Smooth muscle cell (in vitro differentiated cells): Measurements from ENCODE around the gene HAAO. TPM values are rescaled to one million over a fixed set of nuclear protein-coding genes. Genes with fewer than 3 reads are reported as not detected.

Source experiments
- DNase-seq: peaks from one replicate; lab custom pipeline; 2025; ENCODE audit not compliant: unreplicated experiment; lab: John Stamatoyannopoulos, UW
- H2AFZ ChIP-seq: fragments of 200-600 bp; sonication (generic); 2 replicates; pipeline ENCODE4 v1.6.0; 2016; ENCODE audit warnings: antibody characterized with exemption, low read depth, mild to moderate bottlenecking
- H3F3A ChIP-seq: fragments of 200-600 bp; sonication (generic); 2 replicates; pipeline ENCODE4 v1.6.0; 2017; ENCODE audit warnings: antibody characterized with exemption, low read depth
- H3K27ac ChIP-seq: fragments of 200-600 bp; sonication (generic); 2 replicates; pipeline ENCODE4 v1.5.1; 2016; ENCODE audit warnings: low read depth, mild to moderate bottlenecking
- H3K27me3 ChIP-seq: fragments of 200-600 bp; sonication (generic); 2 replicates; pipeline ENCODE4 v1.6.1; 2016; ENCODE audit warnings: low read depth, mild to moderate bottlenecking
- H3K36me3 ChIP-seq: fragments of 200-600 bp; sonication (generic); 2 replicates; pipeline ENCODE4 v1.5.1; 2016; ENCODE audit warnings: low read depth
- H3K4me1 ChIP-seq: fragments of 200-600 bp; sonication (generic); 2 replicates; pipeline ENCODE4 v1.5.1; 2016; ENCODE audit warnings: low read depth
- H3K4me2 ChIP-seq: fragments of 200-600 bp; sonication (generic); 2 replicates; pipeline ENCODE4 v1.6.0; 2016; ENCODE audit warnings: mild to moderate bottlenecking
- H3K4me3 ChIP-seq: fragments of 200-600 bp; sonication (generic); 2 replicates; pipeline ENCODE4 v1.5.1; 2016; ENCODE audit warnings: mild to moderate bottlenecking
- H3K79me2 ChIP-seq: fragments of 200-600 bp; sonication (generic); 2 replicates; pipeline ENCODE4 v1.6.0; 2016; ENCODE audit warnings: low read depth, mild to moderate bottlenecking
- H3K9ac ChIP-seq: fragments of 200-600 bp; sonication (generic); 2 replicates; pipeline ENCODE4 v1.6.0; 2016; ENCODE audit warnings: low read depth
- H3K9me3 ChIP-seq: fragments of 200-600 bp; sonication (generic); replicated peaks from 2 replicates; pipeline ENCODE4 v1.5.1; 2016; ENCODE audit warnings: low read depth
- H4K20me1 ChIP-seq: fragments of 200-600 bp; sonication (generic); 2 replicates; pipeline ENCODE4 v1.6.0; 2016; ENCODE audit warnings: low read depth
- CTCF ChIP-seq: fragments of 200-600 bp; sonication (generic); IDR thresholded peaks from 2 replicates; pipeline ENCODE4 v1.5.1; 2017; ENCODE audit warnings: borderline replicate concordance, mild to moderate bottlenecking, antibody characterized with exemption; ENCODE audit not compliant: insufficient read depth, poor library complexity, severe bottlenecking
- WGBS: methylation state at CpG from one replicate; pipeline ENCODE4 v1.1.7; 2016; ENCODE audit warnings: low lambda C conversion rate; 5-methylcytosine and 5-hydroxymethylcytosine counted together
- polyA plus RNA-seq: library from polyadenylated mRNA; unstranded; fragments of >200 nt; fragmentation: Nextera tagmentation; extraction: Ambion mirVana; gene quantifications from 2 replicates; pipeline ENCODE4 v1.2.1, GENCODE V29; 2016
- total RNA-seq: library from RNA; depleted of rRNA; stranded (reverse); fragments of >200 nt; gene quantifications from 2 replicates; pipeline ENCODE4 v1.2.3, GENCODE V29; 2014

The HAAO gene
- total and polyA plus RNA-seq, 2 experiments from 2014 or later = 4.5 to 10.3 TPM

GRCh38 chr2:42791606-42792005 is 777 bp downstream of the HAAO start:
- Histone ChIP-seq H3K27ac (no peak overlapping the region), H3K9me3 (no peaks in the 10 kb centered on the region), H3K79me2 (peaks cover 5% of the 10 kb centered on the region), H3K36me3 (no peaks in the 10 kb centered on the region), H3K4me2 (peak overlapping the region; percentile 91), H4K20me1 (no peaks in the 10 kb centered on the region), H2AFZ (no peak overlapping the region), H3K9ac (no peak overlapping the region), H3K4me3 (peak overlapping the region; percentile 61), H3K4me1 (peaks cover 11% of the 10 kb centered on the region), H3K27me3 (no peaks in the 10 kb centered on the region), H3F3A (peaks cover 13% of the 10 kb centered on the region)
- WGBS = 94% methylated on average over 4 of the region's 4 CpGs
- TF ChIP-seq CTCF = no peak
- no peak for DNase-seq

GRCh38 chr2:42789751-42790150 is 2.6 kb downstream of the HAAO start:
- no peak overlapping the region for H3K4me2 ChIP-seq
- H3K36me3 ChIP-seq = no peaks in the 10 kb centered on the region
- no peaks in the 10 kb centered on the region for H4K20me1 ChIP-seq
- H3K4me3 ChIP-seq = no peak overlapping the region
- H3K27me3 ChIP-seq = no peaks in the 10 kb centered on the region
- peaks cover 5% of the 10 kb centered on the region for H3K79me2 ChIP-seq
- no peak overlapping the region for H2AFZ ChIP-seq
- peaks cover 13% of the 10 kb centered on the region for H3F3A ChIP-seq
- no peak for DNase-seq
- TF ChIP-seq CTCF = no peak
- H3K27ac ChIP-seq = no peak overlapping the region
- no peak overlapping the region for H3K9ac ChIP-seq
- peaks cover 16% of the 10 kb centered on the region for H3K4me1 ChIP-seq
- 86% methylated on average over 2 of the region's 2 CpGs for WGBS
- H3K9me3 ChIP-seq = no peaks in the 10 kb centered on the region

DNA sequence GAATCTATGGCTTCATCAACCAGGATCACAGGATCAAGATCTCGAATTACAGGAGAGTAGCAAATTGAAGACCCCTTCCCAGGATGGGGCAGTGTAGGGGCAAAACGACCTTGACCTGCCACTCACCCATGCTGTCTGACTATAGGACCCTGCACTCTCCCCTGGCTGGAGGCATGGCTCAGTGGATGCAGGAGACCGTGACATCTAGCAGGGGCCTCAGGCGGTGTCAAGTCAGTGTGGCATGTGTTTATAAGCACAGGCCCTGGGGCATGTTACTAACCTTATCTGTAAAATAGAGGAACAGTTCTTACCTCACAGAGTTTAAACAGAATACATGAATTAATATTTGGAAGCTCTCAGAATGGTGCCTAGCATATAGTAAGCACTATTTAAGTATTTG is 3.5 kb downstream of the HAAO start:
- H3F3A ChIP-seq = peaks cover 9% of the 10 kb centered on the region

More for the DNA sequence above, 3.5 kb downstream of the HAAO start:
- Histone ChIP-seq H2AFZ (no peak overlapping the region), H3K4me3 (no peak overlapping the region), H3K79me2 (peaks cover 5% of the 10 kb centered on the region), H3K9me3 (no peaks in the 10 kb centered on the region), H3K27me3 (no peaks in the 10 kb centered on the region), H3K4me2 (no peak overlapping the region), H4K20me1 (no peaks in the 10 kb centered on the region), H3K4me1 (peaks cover 11% of the 10 kb centered on the region), H3K27ac (no peak overlapping the region), H3K36me3 (no peaks in the 10 kb centered on the region), H3K9ac (no peak overlapping the region)
- 64% methylated on average over 4 of the region's 4 CpGs for WGBS
- DNase-seq = no peak
- no peak for TF ChIP-seq CTCF
